GM23338 (cell line): ENCODE data around the gene GNAZ. TPM values are rescaled to one million over a fixed set of nuclear protein-coding genes. Genes with fewer than 3 reads are reported as not detected.

ENCODE experiments used
- ATAC-seq: fragments of 200-7000 bp; cut with Tn5 transposase; 3 replicates; pipeline ENCODE4 v1.9.1; 2020
- DNase-seq: peaks from one replicate; pipeline ENCODE4 v3.0.0-alpha.2; 2015; ENCODE audit warnings: low spot score
- H2AFZ ChIP-seq: fragments of 200-600 bp; sonication (generic); 2 replicates; pipeline ENCODE4 v1.8.0; 2016; ENCODE audit warnings: antibody characterized with exemption, mild to moderate bottlenecking, moderate library complexity
- H3F3A ChIP-seq: fragments of 200-600 bp; sonication (generic); replicated peaks from 2 replicates; pipeline ENCODE4 v1.8.0; 2017; ENCODE audit warnings: antibody characterized with exemption, mixed run types, low read depth
- H3K27ac ChIP-seq: fragments of 200-600 bp; sonication (generic); 2 replicates; pipeline ENCODE4 v1.6.1; 2016; ENCODE audit warnings: low read depth
- H3K27me3 ChIP-seq: fragments of 200-600 bp; sonication (generic); 2 replicates; pipeline ENCODE4 v1.8.0; 2016; ENCODE audit warnings: mild to moderate bottlenecking, mixed run types, moderate library complexity; ENCODE audit not compliant: insufficient read depth
- H3K36me3 ChIP-seq: fragments of 200-600 bp; sonication (generic); 2 replicates; pipeline ENCODE4 v1.8.0; 2016; ENCODE audit warnings: mild to moderate bottlenecking; ENCODE audit not compliant: insufficient read depth
- H3K4me1 ChIP-seq: fragments of 200-600 bp; sonication (generic); 2 replicates; pipeline ENCODE4 v1.8.0; 2016; ENCODE audit warnings: mild to moderate bottlenecking, moderate library complexity; ENCODE audit not compliant: insufficient read depth
- H3K4me2 ChIP-seq: fragments of 200-600 bp; sonication (generic); 2 replicates; pipeline ENCODE4 v1.7.1; 2017; ENCODE audit warnings: mixed run types
- H3K4me3 ChIP-seq: fragments of 200-600 bp; sonication (generic); 2 replicates; pipeline ENCODE4 v1.6.1; 2016; ENCODE audit warnings: mixed run types
- H3K79me2 ChIP-seq: fragments of 200-600 bp; sonication (generic); replicated peaks from 2 replicates; pipeline ENCODE4 v1.8.0; 2017; ENCODE audit warnings: mild to moderate bottlenecking; ENCODE audit not compliant: insufficient read depth
- H3K9me2 ChIP-seq: fragments of 200-600 bp; sonication (generic); 2 replicates; pipeline ENCODE4 v1.8.0; 2017; ENCODE audit not compliant: insufficient read depth
- H4K20me1 ChIP-seq: fragments of 200-600 bp; sonication (generic); replicated peaks from 2 replicates; pipeline ENCODE4 v1.8.0; 2017; ENCODE audit warnings: mild to moderate bottlenecking; ENCODE audit not compliant: insufficient read depth
- H3K27ac Mint-ChIP-seq: 2 replicates; pipeline ENCODE4 v1.8.0; 2020; ENCODE audit warnings: inconsistent platforms, mild to moderate bottlenecking, moderate library complexity, mixed read lengths
- H3K27me3 Mint-ChIP-seq: 3 replicates; pipeline ENCODE4 v1.8.0; 2022; ENCODE audit warnings: low read depth, mild to moderate bottlenecking, moderate library complexity, mixed read lengths, inconsistent platforms; ENCODE audit not compliant: insufficient read depth, poor library complexity
- H3K36me3 Mint-ChIP-seq: 3 replicates; pipeline ENCODE4 v1.8.0; 2021; ENCODE audit warnings: low read depth, mild to moderate bottlenecking, inconsistent platforms, moderate library complexity, mixed read lengths
- H3K4me1 Mint-ChIP-seq: 3 replicates; pipeline ENCODE4 v1.8.0; 2020; ENCODE audit warnings: mild to moderate bottlenecking, inconsistent platforms, mixed read lengths
- H3K4me3 Mint-ChIP-seq: 3 replicates; pipeline ENCODE4 v1.8.0; 2021; ENCODE audit warnings: moderate library complexity, mild to moderate bottlenecking, inconsistent platforms, mixed read lengths
- H3K9me3 Mint-ChIP-seq: 3 replicates; pipeline ENCODE4 v1.8.0; 2020; ENCODE audit warnings: moderate library complexity, mild to moderate bottlenecking, inconsistent platforms, mixed read lengths
- CREB1 ChIP-seq: fragments of 250-450 bp; sonication (Bioruptor Pico); IDR thresholded peaks from 2 replicates; pipeline ENCODE4 v1.5.0; 2020; ENCODE audit warnings: low read depth, mild to moderate bottlenecking, moderate library complexity
- CTCF ChIP-seq, 2 experiments: fragments of 200-600 bp in 1 of 2; sonication (generic) in 1 of 2; conservative IDR thresholded peaks; 2 replicates each; pipeline versions ENCODE4 v1.5.1 to v1.6.1; 2016 to 2017; ENCODE audit warnings: antibody characterized with exemption in 2 of 2, low read depth in 2 of 2, mild to moderate bottlenecking in 2 of 2, moderate library complexity in 1 of 2
- ETS1 ChIP-seq: IDR thresholded peaks from 2 replicates; pipeline ENCODE4 v1.6.1; 2016; ENCODE audit warnings: antibody characterized with exemption
- EZH2 ChIP-seq: fragments of 200-600 bp; sonication (generic); IDR thresholded peaks from one replicate; pipeline ENCODE4 v1.8.0; 2017; ENCODE audit warnings: antibody characterized with exemption, mild to moderate bottlenecking, low read depth; ENCODE audit not compliant: unreplicated experiment
- JUNB ChIP-seq: IDR thresholded peaks from one replicate; pipeline ENCODE4 v1.6.1; 2016; ENCODE audit warnings: antibody characterized with exemption; ENCODE audit not compliant: unreplicated experiment
- POLR2AphosphoS5 ChIP-seq: IDR thresholded peaks from 2 replicates; pipeline ENCODE4 v1.6.1; 2016; ENCODE audit warnings: antibody characterized with exemption, low read depth
- STAT1 ChIP-seq: IDR thresholded peaks from one replicate; pipeline ENCODE4 v1.6.1; 2016; ENCODE audit warnings: antibody characterized with exemption; ENCODE audit not compliant: unreplicated experiment
- ZNF114 ChIP-seq: fragments of 250-450 bp; sonication (Bioruptor Pico); IDR thresholded peaks from 2 replicates; pipeline ENCODE4 v1.5.0; 2020; ENCODE audit warnings: mild to moderate bottlenecking, moderate library complexity
- ZNF331 ChIP-seq: fragments of 250-450 bp; sonication (Bioruptor Pico); IDR thresholded peaks from 2 replicates; pipeline ENCODE4 v1.5.0; 2020; ENCODE audit warnings: low read depth, mild to moderate bottlenecking, moderate library complexity
- ZNF462 ChIP-seq: fragments of 250-450 bp; sonication (Bioruptor Pico); IDR thresholded peaks from 2 replicates; pipeline ENCODE4 v1.5.0; 2020; ENCODE audit warnings: mild to moderate bottlenecking, moderate library complexity
- polyA plus RNA-seq: library from polyadenylated mRNA; unstranded; fragments of >200 nt; fragmentation: Nextera tagmentation; extraction: Ambion mirVana; gene quantifications from 2 replicates; pipeline ENCODE4 v1.2.1, GENCODE V29; 2016
- total RNA-seq: library from RNA; depleted of rRNA; stranded (reverse); fragments of >200 nt; shearing (Covaris generic); gene quantifications from 2 replicates; pipeline ENCODE4 v1.2.3, GENCODE V29; 2014

The GNAZ gene
- total and polyA plus RNA-seq, 2 experiments from 2014 or later: 2.9 to 11.1 TPM

- H3K27ac Mint-ChIP-seq: no peak overlapping the region
- Histone ChIP-seq H3K4me2 (no peak overlapping the region), H3K27me3 (peaks cover 8% of the 10 kb centered on the region; the same call in 1 of the 2 replicates), H3K4me3 (no peak overlapping the region), H4K20me1 (no peaks in the 10 kb centered on the region), H3F3A (no peaks in the 10 kb centered on the region), H3K4me1 (peaks cover 9% of the 10 kb centered on the region), H3K9me2 (no peaks in the 10 kb centered on the region), H3K27ac (no peak overlapping the region), H2AFZ (no peak overlapping the region), H3K36me3 (no peaks in the 10 kb centered on the region), H3K79me2 (no peaks in the 10 kb centered on the region)
- no peak overlapping the region for H3K4me3 Mint-ChIP-seq
- H3K9me3 Mint-ChIP-seq: peaks cover 3% of the 10 kb centered on the region; the same call in 1 of the 3 replicates
- no peaks in the 10 kb centered on the region for H3K36me3 Mint-ChIP-seq
- H3K4me1 Mint-ChIP-seq: peaks cover 21% of the 10 kb centered on the region
- DNase-seq (no peak), ATAC-seq (no peak)
- H3K27me3 Mint-ChIP-seq: peaks cover 15% of the 10 kb centered on the region
- TF ChIP-seq ETS1: no peak
- TF ChIP-seq EZH2: no peak
- TF ChIP-seq ZNF114 (CRISPR knock-in tag): no peak
- TF ChIP-seq CTCF (conservative IDR thresholded peaks at IDR 0.05; ENCODE audit: low read depth in 2 of 2): no peak
- no peak for TF ChIP-seq POLR2AphosphoS5
- TF ChIP-seq JUNB: no peak
- no peak for TF ChIP-seq CREB1 (CRISPR knock-in tag)
- no peak for TF ChIP-seq STAT1
- TF ChIP-seq ZNF331: no peak
- no peak for TF ChIP-seq ZNF462
These were observed 70.1 kb downstream of the GNAZ start for GRCh38 chr22:23140385-23140784.
